Trophoblast cell (in vitro differentiated cells and primary cell): ENCODE results near the gene PACS2.

Experiments used
- DNase-seq, 2 donors: peaks; one replicate each; pipeline ENCODE4 v3.0.0-alpha.2; 2016
- H2AFZ ChIP-seq: 2 replicates; pipeline ENCODE4 v1.6.1; 2013; ENCODE audit warnings: low read length, moderate library complexity, mild to moderate bottlenecking; ENCODE audit not compliant: insufficient read depth, poor library complexity
- H2AK5ac ChIP-seq: 2 replicates; pipeline ENCODE4 v1.6.1; 2013; ENCODE audit warnings: mild to moderate bottlenecking, low read length
- H2BK120ac ChIP-seq: 2 replicates; pipeline ENCODE4 v1.6.1; 2013; ENCODE audit warnings: low read length, mild to moderate bottlenecking, moderate library complexity; ENCODE audit not compliant: insufficient read depth, poor library complexity
- H2BK12ac ChIP-seq: 2 replicates; pipeline ENCODE4 v1.6.1; 2013; ENCODE audit warnings: mild to moderate bottlenecking, low read length, moderate library complexity
- H2BK5ac ChIP-seq: 2 replicates; pipeline ENCODE4 v1.6.1; 2013; ENCODE audit warnings: low read length, low read depth, moderate library complexity, mild to moderate bottlenecking; ENCODE audit not compliant: poor library complexity
- H3K14ac ChIP-seq: 2 replicates; pipeline ENCODE4 v1.6.1; 2013; ENCODE audit warnings: mild to moderate bottlenecking, low read length
- H3K18ac ChIP-seq: 2 replicates; pipeline ENCODE4 v1.6.1; 2013; ENCODE audit warnings: mild to moderate bottlenecking, low read length
- H3K23ac ChIP-seq: 2 replicates; pipeline ENCODE4 v1.6.1; 2013; ENCODE audit warnings: low read length
- H3K27ac ChIP-seq: 2 replicates; pipeline ENCODE4 v1.5.1; 2013; ENCODE audit warnings: low read depth, mild to moderate bottlenecking, inconsistent platforms, low read length, moderate library complexity
- H3K27me3 ChIP-seq: 2 replicates; pipeline ENCODE4 v1.6.1; 2013; ENCODE audit warnings: inconsistent platforms, mild to moderate bottlenecking, low read length, moderate library complexity; ENCODE audit not compliant: insufficient read depth
- H3K36me3 ChIP-seq, 2 experiments: 1 replicate in 1 of 2; 2 replicates in 1 of 2; pipeline ENCODE4 v1.6.1; 2013; ENCODE audit warnings: low read length in 2 of 2, mild to moderate bottlenecking in 2 of 2, moderate library complexity in 1 of 2; ENCODE audit not compliant: insufficient read depth in 2 of 2, control insufficient read depth in 1 of 2
- H3K4ac ChIP-seq: 2 replicates; pipeline ENCODE4 v1.6.1; 2013; ENCODE audit warnings: low read depth, mild to moderate bottlenecking, low read length, moderate library complexity
- H3K4me1 ChIP-seq, 2 experiments: 1 replicate in 1 of 2; 2 replicates in 1 of 2; pipeline ENCODE4 v1.6.1; 2013; ENCODE audit warnings: low read length in 2 of 2, mild to moderate bottlenecking in 2 of 2, moderate library complexity in 1 of 2; ENCODE audit not compliant: insufficient read depth in 2 of 2, control insufficient read depth in 1 of 2
- H3K4me2 ChIP-seq: 2 replicates; pipeline ENCODE4 v1.6.1; 2013; ENCODE audit warnings: inconsistent platforms, mild to moderate bottlenecking, low read length, moderate library complexity
- H3K4me3 ChIP-seq: 2 replicates; pipeline ENCODE4 v1.5.1; 2013; ENCODE audit warnings: mild to moderate bottlenecking, low read depth, low read length, inconsistent platforms
- H3K79me1 ChIP-seq: one replicate; pipeline ENCODE4 v1.6.1; 2013; ENCODE audit warnings: low read length
- H3K79me2 ChIP-seq: 2 replicates; pipeline ENCODE4 v1.6.1; 2013; ENCODE audit warnings: low read length, mild to moderate bottlenecking; ENCODE audit not compliant: control insufficient read depth, insufficient read depth, poor library complexity
- H3K9ac ChIP-seq: 2 replicates; pipeline ENCODE4 v1.6.1; 2013; ENCODE audit warnings: mild to moderate bottlenecking, low read length
- H3K9me3 ChIP-seq: 2 replicates; pipeline ENCODE4 v1.6.1; 2013; ENCODE audit warnings: low read depth, mild to moderate bottlenecking, control low read depth, inconsistent platforms, low read length; ENCODE audit not compliant: insufficient read depth
- H4K12ac ChIP-seq: 2 replicates; pipeline ENCODE4 v1.6.1; 2013; ENCODE audit warnings: low read depth, mild to moderate bottlenecking, low read length, moderate library complexity
- H4K8ac ChIP-seq: 2 replicates; pipeline ENCODE4 v1.6.1; 2013; ENCODE audit warnings: low read depth, mild to moderate bottlenecking, low read length, moderate library complexity
- H4K91ac ChIP-seq: one replicate; pipeline ENCODE4 v1.6.1; 2013; ENCODE audit warnings: low read depth, mild to moderate bottlenecking, low read length, moderate library complexity
- WGBS: extraction: QIAGEN DNeasy Blood & Tissue Kit; methylation state at CpG from one replicate; pipeline ENCODE4 v1.1.7; 2013; ENCODE audit warnings: missing lambda C conversion rate; ENCODE audit not compliant: insufficient read length, insufficient coverage; ENCODE audit errors: extremely low coverage; 5-methylcytosine and 5-hydroxymethylcytosine counted together

Gene PACS2

GRCh38 chr14:105395538-105395854, 80.9 kb downstream of the PACS2 start:
- Histone ChIP-seq H3K4me3 (no peak overlapping the region), H2AK5ac (no peak overlapping the region), H3K14ac (no peak overlapping the region), H2AFZ (no peak overlapping the region), H3K4me2 (no peak overlapping the region), H3K9me3 (peaks cover 23% of the 10 kb centered on the region), H3K27ac (no peak overlapping the region), H4K91ac (no peak overlapping the region), H4K8ac (no peak overlapping the region), H3K79me1 (peaks cover 10% of the 10 kb centered on the region), H3K9ac (no peak overlapping the region), H2BK5ac (no peak overlapping the region), H2BK120ac (no peak overlapping the region), H4K12ac (no peak overlapping the region), H3K4ac (no peak overlapping the region), H2BK12ac (no peak overlapping the region), H3K36me3 (peaks cover 11 to 14% of the 10 kb centered on the region in 2 experiments), H3K18ac (no peak overlapping the region), H3K4me1 (peaks cover 11 to 15% of the 10 kb centered on the region in 2 experiments), H3K79me2 (peaks cover 5% of the 10 kb centered on the region), H3K23ac (no peak overlapping the region), H3K27me3 (no peaks in the 10 kb centered on the region)
- DNase-seq, result no peak
- no CpG with 5 or more reads among the region's 8 CpGs for WGBS

GRCh38 chr14:105397350-105397931, 82.9 kb downstream of the PACS2 start:
- Histone ChIP-seq H3K14ac (peak overlapping the region; percentile 43), H4K12ac (peak overlapping the region; percentile 38), H3K4ac (peak overlapping the region; percentile 34), H3K36me3 (peaks cover 14 to 19% of the 10 kb centered on the region in 2 experiments), H3K9ac (no peak overlapping the region), H2AFZ (no peak overlapping the region), H3K27me3 (no peaks in the 10 kb centered on the region), H3K4me1 (peaks cover 11 to 15% of the 10 kb centered on the region in 2 experiments), H4K91ac (peak overlapping the region; percentile 95), H3K23ac (no peak overlapping the region), H4K8ac (peak overlapping the region; percentile 99), H3K4me3 (no peak overlapping the region), H3K27ac (no peak overlapping the region), H2BK120ac (no peak overlapping the region), H2BK12ac (no peak overlapping the region), H3K79me1 (peaks cover 10% of the 10 kb centered on the region), H3K4me2 (no peak overlapping the region), H2AK5ac (peak overlapping the region; percentile 41), H2BK5ac (no peak overlapping the region), H3K18ac (no peak overlapping the region), H3K9me3 (peaks cover 28% of the 10 kb centered on the region), H3K79me2 (peaks cover 5% of the 10 kb centered on the region)
- DNase-seq, result no peak
- WGBS, result no CpG with 5 or more reads among the region's 13 CpGs

GRCh38 chr14:105398044-105398725, 83.6 kb downstream of the PACS2 start, which contains the start of gene TEX22:
Gene TEX22 (plus strand): TSS chr14:105398538. CDS start chr14:105399341, 803 bp downstream.
- peak; percentile 34 to 66 for DNase-seq
- Histone ChIP-seq H3K4me3 (peak within 1 kb of the TSS; percentile 77), H3K9me3 (peaks cover 28% of the 10 kb centered on the region), H2AFZ (peak within 1 kb of the TSS; percentile 94), H4K91ac (peak within 1 kb of the TSS; percentile 95), H4K8ac (peak within 1 kb of the TSS; percentile 99), H3K9ac (peak within 1 kb of the TSS; percentile 85), H2BK120ac (peak within 1 kb of the TSS; percentile 91), H3K23ac (no peak within 1 kb of the TSS), H2BK5ac (peak within 1 kb of the TSS; percentile 82), H4K12ac (peak within 1 kb of the TSS; percentile 90), H3K14ac (peak within 1 kb of the TSS; percentile 95), H3K79me1 (peaks cover 10% of the 10 kb centered on the region), H3K27ac (peak within 1 kb of the TSS; percentile 61), H3K4me2 (peak within 1 kb of the TSS; percentile 76), H3K4me1 (peaks cover 11 to 15% of the 10 kb centered on the region in 2 experiments), H3K36me3 (peaks cover 14 to 19% of the 10 kb centered on the region in 2 experiments), H3K18ac (peak within 1 kb of the TSS; percentile 87), H3K4ac (peak within 1 kb of the TSS; percentile 69), H2BK12ac (peak within 1 kb of the TSS; percentile 42), H3K79me2 (peaks cover 5% of the 10 kb centered on the region), H2AK5ac (peak within 1 kb of the TSS; percentile 99), H3K27me3 (no peaks in the 10 kb centered on the region)
- WGBS, result no CpG with 5 or more reads among the region's 77 CpGs

- Histone ChIP-seq H4K8ac (peak overlapping the region; percentile 99), H3K14ac (peak overlapping the region; percentile 95), H2AFZ (peak overlapping the region; percentile 78), H3K36me3 (peaks cover 14 to 19% of the 10 kb centered on the region in 2 experiments), H3K9me3 (peaks cover 28% of the 10 kb centered on the region), H3K4me3 (peak overlapping the region; percentile 77), H4K12ac (peak overlapping the region; percentile 90), H2BK5ac (peak overlapping the region; percentile 31), H3K79me1 (peaks cover 10% of the 10 kb centered on the region), H3K4me1 (peaks cover 11 to 15% of the 10 kb centered on the region in 2 experiments), H3K9ac (peak overlapping the region; percentile 30), H3K4ac (peak overlapping the region; percentile 69), H4K91ac (peak overlapping the region; percentile 95), H3K79me2 (peaks cover 5% of the 10 kb centered on the region), H3K4me2 (peak overlapping the region; percentile 76), H3K23ac (no peak overlapping the region), H2AK5ac (peak overlapping the region; percentile 99), H3K18ac (peak overlapping the region; percentile 87), H2BK12ac (peak overlapping the region; percentile 42), H3K27me3 (no peaks in the 10 kb centered on the region), H2BK120ac (peak overlapping the region; percentile 91), H3K27ac (no peak overlapping the region)
- peak; percentile 37 to 47 for DNase-seq
- WGBS, result no CpG with 5 or more reads among the region's 41 CpGs
These were observed 84.3 kb downstream of the PACS2 start for GRCh38 chr14:105398726-105399465.
